ENCODE measurements around the gene CACNA2D3.

DNA sequence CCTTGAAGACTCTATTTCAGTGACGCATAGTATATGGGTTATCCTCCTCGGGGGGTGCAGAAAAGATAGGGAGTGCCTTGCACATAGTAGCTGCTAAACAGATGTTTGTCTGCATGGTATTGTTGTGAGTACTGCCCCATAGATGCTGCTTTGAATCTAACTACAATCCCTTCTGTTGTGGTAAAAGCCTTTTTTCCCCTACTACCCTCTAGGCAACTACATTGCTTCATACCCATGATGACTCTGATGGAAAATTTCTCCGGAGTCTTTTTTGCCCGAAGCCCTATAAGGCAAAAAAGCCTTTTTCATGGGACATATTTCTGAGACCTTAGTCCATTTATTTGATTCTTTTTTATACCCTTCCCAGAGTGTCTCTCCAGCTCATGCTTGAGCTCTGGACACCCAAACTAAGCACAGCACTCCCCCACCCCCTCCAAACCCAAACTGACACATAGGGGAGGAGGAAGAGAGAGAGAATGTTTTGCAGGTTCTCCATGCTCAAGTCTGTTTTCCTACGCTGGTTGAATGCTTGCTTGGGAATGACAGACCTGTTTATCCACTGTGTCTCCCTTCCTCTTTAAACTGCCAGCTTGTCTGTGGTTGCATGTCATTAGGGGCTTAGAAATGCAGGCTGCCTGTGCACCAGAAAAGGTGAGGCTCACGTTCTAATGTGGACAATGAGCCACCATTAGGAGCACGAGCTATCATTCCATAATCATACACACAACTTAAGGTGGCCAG is 752.6 kb downstream of the CACNA2D3 start:
- TF ChIP-seq, protein P1, sequence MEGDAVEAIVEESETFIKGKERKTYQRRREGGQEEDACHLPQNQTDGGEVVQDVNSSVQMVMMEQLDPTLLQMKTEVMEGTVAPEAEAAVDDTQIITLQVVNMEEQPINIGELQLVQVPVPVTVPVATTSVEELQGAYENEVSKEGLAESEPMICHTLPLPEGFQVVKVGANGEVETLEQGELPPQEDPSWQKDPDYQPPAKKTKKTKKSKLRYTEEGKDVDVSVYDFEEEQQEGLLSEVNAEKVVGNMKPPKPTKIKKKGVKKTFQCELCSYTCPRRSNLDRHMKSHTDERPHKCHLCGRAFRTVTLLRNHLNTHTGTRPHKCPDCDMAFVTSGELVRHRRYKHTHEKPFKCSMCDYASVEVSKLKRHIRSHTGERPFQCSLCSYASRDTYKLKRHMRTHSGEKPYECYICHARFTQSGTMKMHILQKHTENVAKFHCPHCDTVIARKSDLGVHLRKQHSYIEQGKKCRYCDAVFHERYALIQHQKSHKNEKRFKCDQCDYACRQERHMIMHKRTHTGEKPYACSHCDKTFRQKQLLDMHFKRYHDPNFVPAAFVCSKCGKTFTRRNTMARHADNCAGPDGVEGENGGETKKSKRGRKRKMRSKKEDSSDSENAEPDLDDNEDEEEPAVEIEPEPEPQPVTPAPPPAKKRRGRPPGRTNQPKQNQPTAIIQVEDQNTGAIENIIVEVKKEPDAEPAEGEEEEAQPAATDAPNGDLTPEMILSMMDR (conservative IDR thresholded peaks at IDR 0.05) = no peak
- TF ChIP-seq EZH2 (IDR thresholded peaks at IDR 0.05; ENCODE audit: low read depth) = no peak

Measured in PC-9 (cell line).